Myocyte (in vitro differentiated cells): Measurements from ENCODE around the gene SRP72. TPM values are rescaled to one million over a fixed set of nuclear protein-coding genes. Genes with fewer than 3 reads are reported as not detected.

Experiments used
- DNase-seq: peaks from one replicate; pipeline ENCODE4 v3.0.0-alpha.2; 2012; ENCODE audit warnings: low read depth
- total RNA-seq: library from RNA; depleted of rRNA; stranded (reverse); fragments of >200 nt; gene quantifications from 2 replicates; pipeline ENCODE4 v1.2.3, GENCODE V29; 2014

The SRP72 gene
- total RNA-seq, 1 donor from 2014 or later: 68.5 TPM

DNA sequence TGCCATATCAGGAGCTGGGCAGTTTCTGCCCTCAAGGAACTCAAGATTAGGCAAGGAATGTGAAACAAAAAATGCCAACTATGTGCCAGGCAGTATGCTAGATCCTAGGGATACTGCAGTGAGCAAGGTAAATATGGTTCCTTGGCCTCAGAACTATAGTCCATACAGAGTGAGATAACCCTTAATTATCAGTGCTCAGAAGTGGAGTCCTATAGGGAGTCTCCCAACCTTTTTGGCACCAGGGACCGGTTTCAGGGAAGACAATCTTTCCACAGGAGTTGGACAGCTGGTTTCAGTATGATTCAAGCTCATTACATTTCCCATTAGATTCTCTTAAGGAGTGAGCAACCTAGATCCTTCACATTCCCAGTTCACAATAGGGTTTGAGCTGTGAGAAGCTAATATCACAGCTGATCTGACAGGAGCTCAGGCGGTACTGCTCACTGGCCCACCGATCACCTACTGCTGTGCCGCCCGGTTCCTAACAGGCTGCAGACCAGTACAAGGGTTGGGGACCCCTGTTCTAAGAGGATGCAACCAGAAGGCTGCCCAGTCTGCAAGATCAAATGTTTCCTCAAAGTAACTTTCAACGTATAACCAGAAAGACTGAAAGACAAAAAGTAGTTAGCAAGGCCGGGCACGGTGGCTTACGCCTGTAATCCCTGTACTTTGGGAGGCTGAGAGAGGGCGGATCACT, 1.7 kb upstream of the SRP72 start:
- DNase-seq: peak; percentile 49

DNA sequence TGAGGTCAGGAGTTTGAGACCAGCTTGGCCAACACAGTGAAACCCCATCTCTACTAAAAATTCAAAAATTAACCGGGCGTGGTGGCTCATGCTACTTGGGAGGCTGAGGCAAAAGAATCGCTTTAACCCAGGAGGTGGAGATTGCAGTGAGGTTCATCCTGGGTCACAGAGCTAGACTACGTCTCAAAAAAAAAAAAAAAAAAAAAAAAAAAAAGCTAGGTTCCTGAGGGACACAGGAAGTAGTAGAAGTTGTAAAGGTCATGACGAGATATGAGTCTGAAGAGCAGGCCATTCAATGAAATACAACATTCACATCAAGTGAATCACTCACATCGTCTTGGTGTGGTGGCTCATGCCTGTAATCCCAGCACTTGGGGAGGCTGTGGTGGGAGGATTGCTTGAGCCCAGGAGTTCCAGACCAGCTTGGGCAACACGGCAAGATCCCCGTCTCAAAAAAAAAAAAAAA, 1.1 kb upstream of the SRP72 start:
- peak; percentile 58 for DNase-seq

DNA sequence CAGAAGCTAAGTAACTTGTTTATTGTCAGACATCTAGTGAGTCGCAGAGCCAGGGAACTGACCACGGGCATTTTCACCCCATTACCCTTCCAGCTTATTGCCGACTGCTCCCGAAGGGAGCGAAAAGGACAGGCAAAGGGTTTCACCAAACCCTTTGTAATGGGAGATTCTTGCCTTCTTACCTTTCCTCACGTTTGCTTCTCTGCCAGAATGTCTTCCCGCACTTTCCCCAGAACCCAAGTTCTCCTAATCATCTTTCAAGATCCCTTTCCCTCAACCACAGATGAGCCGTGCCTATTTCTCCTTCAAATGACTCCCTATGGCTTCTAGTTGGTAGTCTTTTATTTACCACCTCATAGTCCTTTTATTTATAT, 520 bp upstream of the SRP72 start:
- DNase-seq: no peak

DNA sequence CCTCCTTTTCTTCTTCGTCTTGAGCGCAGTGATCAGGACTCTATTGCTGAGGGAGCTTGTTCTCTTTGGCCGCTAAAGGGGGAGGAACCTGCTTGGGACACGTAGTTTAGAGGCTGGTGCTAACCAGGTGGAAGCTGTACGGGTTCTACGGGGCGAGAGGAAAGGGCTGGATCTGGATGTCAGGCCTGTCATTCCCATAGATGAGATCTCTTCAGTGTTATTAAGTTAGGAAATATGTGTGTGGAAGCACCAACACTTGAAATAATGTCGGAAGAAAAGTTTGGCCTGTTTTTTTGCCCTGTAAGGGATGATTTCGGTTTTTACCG, 643 bp downstream of the SRP72 start:
- DNase-seq: peak; percentile 41

DNA sequence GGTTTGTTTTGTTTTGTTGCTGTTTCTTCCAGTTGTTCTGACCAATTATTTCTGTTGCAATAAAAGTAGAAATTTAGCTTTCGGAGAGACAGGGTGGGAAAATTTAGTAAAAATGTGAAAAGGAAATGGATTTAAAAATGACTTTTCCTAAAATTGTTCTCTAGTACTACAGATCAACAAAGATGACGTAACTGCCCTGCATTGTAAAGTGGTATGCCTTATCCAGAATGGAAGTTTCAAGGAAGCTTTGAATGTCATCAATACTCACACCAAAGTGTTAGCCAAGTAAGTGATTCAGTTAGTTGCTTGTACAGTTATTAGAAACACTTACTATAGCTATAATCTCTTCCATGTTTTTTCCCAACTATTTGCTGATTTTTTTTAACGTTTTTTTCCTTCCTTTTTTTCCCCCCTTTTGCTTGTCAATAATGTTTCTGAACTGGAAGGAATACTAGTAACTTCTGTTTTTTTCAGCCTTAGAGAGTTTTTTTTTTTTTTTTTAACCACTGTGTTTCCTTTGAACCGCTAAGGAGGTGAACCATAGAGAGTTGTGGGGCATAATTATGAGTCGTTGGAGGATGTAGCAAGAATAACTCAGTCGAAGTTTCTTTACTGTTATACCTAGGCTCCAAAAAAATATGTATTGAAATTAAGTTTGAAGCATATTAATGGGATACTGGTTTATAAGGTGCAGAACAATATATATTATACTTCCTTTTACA, 2.2 kb downstream of the SRP72 start:
- no peak for DNase-seq

DNA sequence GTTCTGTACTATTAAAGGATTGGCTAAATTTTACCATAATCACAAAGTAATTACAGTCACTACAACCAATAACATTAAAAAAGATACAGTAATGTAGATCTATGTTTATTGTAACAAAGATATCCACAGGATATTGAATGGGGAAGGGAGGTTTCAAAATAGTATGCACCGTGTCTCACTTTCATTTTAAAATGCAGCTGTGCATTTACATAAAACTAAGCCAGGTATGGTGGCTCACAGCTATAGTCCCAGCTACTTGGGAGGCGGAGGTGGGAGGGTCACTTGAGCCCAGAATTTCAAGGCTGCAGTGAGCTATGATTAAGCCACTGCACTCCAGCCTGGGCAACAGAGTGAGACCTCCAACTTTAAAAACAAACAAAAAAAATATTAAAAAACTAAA, 8.5 kb downstream of the SRP72 start:
- no peak for DNase-seq

DNA sequence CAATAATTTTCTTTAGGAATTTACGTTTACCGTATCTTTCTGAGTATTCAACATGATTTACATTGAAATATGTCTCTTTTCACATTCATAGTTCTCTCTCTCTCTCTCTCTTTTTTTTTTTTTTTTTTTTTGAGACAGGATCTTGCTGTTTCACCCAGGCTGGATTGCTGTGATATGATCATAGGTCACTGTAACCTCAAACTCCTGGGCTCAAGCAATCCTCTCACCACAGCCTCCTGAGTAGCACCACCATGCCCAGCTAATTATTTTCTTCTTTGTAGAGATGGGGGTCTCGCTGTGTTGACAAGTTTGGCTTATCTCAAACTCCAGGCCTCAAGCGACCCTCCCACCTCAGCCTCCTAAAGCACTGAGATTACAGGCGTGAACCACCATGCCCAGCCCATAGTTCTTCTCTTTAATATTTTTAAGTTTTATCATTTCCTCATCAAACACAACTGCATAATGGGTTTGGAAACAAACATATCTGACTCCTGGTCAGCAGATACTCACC, 9.8 kb downstream of the SRP72 start:
- DNase-seq: no peak

DNA sequence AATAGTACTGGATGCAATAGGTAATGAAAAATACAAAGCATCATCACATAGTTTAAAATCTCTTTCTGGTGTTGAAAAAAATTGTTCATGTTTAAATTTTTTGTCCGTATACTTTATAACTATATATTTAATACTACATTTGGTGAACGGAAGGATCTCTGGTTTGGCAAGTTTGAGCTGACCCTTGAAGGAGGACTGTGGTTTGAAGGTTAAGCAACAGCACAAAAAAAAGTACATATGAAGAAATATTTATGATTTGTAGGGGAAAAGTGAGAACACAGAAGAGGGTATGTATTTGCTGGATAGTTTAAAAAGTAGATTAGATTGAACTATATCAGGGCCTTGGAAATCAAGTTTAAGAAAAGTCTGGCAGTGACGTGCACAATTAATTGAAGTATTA, 13.3 kb downstream of the SRP72 start:
- DNase-seq: no peak

DNA sequence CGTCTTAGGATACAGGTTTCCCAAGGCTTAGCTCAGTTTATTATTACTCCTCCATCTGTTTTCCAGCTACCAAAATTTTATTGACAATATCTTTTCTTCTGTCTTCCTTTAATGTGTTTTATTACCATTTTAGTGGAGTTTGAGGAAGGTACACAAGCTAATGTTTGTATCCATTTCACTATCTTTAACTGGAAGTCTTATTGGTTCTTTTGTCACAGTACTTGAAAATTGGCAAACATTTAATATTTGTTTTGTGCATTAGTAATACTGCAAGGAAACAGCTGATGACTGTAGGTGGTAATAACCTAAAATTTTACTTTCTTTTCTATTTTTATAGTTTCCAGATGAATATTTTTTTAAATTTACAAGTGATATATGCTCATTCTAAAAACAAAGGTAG, 28.8 kb downstream of the SRP72 start:
- no peak for DNase-seq

DNA sequence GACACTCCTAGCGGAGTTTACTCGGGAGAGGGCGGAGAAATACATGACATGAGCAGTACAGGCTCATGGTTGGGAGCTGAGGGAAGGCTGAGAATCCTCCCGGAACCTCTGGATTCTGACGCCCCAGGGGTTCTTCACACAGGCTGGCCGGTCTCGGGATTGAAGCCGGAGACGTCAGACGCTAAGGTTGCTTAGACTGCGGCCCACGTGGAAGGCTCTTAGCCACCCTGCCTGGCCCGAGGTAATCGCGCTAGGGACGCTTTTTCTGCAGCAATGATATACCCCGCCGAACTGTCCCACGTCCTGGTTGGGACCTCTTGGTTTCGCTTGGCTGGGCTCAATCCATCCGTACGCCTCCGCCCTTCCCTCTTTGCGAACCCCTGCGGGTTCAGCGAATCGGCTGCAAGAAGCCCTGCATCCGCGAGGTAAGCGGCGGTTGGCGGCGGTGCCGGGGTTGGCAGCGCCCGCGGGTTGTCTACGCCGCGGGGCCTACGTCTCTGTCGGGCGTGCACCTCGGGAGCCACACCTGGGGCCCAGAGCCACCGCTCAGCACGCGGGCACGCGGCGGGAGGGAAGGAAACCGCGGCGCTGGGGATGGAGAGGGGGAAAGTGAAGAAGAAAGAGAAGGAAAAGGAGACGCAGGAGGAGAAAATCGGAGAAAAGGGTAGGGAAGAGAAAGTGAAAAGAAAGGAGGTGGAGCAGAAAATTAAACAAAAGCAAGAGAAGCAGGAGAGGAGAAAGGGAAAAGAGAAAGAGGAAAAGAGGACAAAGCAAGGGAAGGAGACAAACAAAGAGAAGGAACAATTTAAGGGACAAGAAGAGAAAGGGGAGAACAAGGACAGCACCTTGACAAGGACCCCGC, 38.1 kb downstream of the SRP72 start, which contains the start of gene ARL9:
Gene ARL9 (plus strand): TSS at position 523 of the 862 bp plus-strand sequence. CDS start 72 bp downstream, at position 595.
- DNase-seq: peak; percentile 29

DNA sequence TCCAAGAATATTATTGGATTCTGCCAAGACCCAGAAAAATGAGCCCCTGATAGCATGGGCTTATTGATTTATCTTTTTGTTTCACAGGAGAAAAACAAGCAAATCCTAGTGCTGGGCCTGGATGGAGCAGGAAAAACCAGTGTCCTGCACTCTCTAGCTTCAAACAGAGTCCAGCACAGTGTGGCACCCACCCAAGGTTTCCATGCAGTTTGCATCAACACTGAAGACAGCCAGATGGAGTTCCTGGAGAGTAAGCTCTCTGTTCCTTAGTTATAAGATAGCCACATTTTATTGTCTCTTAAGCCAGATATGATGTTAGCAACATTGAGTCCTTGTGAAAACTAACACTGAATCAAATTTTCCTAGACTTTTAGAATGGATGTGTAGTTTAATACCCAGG, 43.7 kb downstream of the SRP72 start:
- DNase-seq: no peak

DNA sequence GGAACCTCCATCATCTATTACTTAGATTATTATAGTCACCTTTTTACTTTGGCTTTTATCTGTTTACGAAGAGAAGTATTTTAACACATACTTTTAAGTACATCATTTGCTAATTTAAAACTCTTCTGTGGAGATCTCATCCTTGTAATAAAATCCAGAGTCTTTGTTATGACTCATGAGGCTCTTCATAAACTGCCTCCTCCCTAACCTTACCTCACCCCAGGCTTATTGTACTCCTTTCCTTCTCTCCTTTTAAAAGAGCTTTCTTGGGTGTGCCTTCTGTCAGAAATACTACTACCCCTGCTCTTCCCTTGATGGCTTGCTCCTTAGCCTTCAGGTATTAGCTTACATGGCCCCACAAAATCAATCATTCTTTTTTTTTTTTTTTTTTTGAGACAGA, 44.7 kb downstream of the SRP72 start:
- DNase-seq: peak; percentile 28

DNA sequence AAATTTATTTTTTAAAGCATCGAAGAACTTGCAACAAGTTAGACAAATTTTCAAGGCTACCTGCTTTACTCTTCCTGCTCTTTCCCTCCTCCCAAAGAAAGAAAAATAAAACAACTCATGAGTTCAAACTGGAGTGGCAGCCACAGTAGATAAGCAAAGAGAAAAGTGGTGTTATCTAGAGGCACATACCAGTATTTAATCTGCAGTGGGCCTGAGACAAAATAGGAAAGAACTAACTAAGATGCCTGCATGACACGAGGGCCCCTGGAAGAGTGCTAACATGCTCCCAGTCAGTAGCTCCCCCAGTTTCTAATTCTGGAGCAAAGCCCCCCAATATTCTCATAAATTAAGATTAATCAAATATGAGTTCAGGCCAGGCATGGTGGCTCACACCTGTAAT, 46.1 kb downstream of the SRP72 start:
- no peak for DNase-seq

DNA sequence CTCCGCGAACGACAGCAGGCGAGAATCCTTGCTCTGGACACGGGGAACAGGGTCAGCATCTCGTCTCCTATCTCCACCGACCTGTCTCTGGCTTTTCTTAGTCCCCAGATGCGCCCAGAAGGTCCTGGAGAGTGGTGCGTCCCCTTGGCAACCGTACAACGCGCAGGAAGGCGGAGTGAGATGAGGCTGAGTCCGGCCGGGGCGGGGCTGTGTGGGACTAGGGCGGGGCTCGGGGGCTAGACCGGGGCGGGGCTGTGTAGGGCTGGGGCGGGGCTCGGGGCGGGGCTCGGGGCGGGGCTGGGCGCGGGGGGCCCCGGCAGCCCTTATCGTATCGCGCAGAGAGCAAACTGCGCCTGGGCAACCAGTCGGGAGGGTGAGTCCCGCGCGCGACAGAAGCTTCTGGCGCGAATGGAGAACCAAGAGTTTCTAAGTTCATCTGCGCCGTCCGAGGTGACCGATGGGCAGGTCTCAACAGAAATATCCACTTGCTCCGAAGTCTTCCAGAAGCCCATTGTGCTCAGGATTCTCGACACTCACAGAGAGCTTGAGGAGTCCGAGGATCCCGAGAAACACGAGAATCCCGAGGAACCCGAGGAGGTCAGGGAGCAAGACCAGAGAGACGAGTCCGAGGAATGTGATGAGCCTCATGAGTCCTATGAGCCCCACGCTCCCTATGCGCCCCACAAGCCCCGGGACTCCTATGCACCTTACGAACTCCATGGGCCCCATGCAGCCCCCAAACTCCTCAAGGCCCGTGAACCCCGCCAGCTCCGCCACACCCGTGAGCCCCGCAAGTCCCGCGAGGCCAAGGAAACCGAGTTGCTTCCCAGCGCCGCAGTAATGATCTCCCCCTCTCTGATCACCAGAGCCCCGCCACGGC, 63.1 kb downstream of the SRP72 start:
- peak; percentile 70 for DNase-seq

DNA sequence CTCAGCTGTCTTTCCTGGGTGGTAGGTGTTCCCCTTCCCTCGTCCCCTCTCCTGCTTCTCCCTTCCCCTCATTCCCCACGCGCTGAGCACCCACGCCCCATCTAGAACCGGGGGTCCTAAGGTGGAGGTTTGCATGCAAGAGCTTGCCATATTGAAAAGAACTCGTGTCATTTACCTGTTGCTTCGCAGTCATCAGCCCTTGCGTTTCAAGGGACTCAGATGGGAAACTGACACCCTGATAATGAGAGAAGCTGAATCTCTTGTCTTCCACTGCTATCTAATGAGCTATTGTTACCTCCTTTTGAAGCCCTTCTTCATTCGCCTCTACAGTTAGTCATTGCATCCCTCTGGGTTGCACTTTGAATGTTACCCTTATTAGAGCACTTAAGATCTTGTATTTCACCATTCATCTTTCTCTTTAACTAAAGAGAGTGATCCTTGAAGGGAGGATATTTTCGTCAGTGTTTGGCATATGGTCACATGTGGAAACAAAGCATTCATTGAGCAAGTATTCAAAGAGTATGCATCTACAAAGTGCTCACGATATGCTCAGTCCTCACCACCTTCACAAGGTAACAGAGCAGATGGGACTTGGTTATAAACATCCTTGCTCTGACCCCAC, 63.8 kb downstream of the SRP72 start:
- no peak for DNase-seq

DNA sequence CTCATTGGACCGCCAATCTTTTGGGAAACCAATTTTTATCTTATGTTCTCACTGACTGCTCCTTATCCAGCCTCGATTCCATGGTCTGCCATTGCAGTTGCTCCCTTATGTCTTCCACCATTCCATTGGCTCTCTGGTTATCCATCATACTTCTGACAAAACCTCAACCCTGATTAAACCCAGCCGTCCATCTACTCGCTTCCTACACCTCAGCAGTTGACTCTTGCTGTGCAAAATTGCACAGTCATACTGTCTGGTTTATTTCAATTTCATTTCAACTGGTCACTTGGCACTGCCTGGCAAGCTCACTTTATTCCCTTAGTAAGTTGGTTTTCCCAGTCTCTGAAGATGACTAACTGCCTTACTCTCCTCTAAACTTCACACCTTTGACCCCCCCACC, 64.4 kb downstream of the SRP72 start:
- DNase-seq: no peak

DNA sequence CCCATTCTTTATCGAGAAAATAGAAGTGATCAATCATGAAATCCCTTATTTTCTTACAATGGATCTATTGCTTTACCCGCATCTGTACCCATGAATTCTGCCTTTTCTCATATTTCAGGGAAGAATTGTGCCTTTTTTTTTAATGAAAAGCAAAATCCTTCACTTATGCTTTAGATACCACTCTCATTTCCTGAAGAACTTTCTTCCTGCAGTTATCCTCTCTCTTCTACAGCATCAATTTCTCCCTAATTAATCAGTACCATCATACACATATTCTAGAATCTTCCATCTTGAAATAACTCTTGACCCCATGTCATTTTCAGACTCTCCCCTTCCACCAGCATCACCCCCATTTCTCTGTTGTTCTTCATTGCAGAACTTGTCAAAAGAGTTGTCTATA, 64.8 kb downstream of the SRP72 start:
- no peak for DNase-seq

DNA sequence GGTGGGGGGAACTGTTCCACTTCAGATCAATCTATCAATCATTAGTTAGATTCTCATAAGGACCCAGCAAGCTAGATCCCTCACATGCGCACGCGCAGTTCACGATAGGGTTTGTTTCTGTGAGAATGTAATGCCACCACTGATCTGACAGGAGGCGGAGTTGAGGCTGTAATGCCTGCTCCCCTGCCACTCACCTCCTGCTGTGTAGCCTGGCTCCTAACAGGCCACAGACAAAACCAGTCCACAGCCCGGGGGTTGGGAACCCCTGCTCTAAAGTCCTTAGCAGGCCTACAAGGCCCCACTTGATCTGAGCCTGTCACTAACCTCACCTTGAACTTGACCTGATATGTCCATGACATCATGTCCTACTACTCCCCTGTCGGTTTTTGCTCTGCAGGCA, 68.5 kb downstream of the SRP72 start:
- no peak for DNase-seq

DNA sequence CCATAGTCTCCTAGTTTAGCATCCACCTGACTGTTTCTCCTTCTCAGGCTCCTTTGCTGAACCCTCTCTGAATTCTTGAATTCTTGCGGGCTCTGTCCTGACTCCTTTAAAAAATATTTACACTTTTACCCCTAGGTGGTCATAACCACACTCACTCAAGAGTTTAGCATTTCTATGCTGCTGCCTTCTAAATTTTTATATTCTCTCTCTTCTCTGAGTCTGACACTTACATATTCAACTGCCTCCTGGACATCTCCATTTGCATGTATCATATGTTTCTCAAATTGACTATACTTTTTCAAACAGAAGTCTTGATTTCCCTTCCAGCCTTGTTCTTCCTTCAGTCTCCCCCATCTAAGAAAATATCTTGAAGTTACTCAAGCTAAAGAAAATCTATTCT, 69.7 kb downstream of the SRP72 start:
- no peak for DNase-seq

DNA sequence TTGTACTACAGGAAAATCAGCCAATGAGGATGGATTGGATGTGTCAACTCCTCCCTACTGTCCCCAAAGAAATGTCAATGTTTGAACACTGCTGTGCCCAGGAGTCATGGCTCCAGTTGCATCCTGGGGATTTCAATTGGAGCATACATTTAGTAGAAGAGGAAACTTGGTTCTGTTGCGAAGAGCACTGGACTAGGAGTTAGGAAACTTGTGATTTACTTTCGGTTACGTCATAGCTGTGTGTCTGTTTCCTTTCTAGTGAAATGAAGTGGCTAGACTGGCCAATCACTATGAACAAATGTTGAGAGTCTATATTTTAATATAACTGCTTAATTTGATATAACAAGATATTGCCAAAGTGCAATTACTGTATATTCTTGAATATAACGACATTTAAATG, 73.4 kb downstream of the SRP72 start:
- DNase-seq: no peak
